ENCODE measurements around the gene LRRC14B.
"Not testable (repeated sequence)": the region's sequence is repeated elsewhere in the genome, so short reads cannot be mapped to it uniquely, and the experiment has no call there.

DNA sequence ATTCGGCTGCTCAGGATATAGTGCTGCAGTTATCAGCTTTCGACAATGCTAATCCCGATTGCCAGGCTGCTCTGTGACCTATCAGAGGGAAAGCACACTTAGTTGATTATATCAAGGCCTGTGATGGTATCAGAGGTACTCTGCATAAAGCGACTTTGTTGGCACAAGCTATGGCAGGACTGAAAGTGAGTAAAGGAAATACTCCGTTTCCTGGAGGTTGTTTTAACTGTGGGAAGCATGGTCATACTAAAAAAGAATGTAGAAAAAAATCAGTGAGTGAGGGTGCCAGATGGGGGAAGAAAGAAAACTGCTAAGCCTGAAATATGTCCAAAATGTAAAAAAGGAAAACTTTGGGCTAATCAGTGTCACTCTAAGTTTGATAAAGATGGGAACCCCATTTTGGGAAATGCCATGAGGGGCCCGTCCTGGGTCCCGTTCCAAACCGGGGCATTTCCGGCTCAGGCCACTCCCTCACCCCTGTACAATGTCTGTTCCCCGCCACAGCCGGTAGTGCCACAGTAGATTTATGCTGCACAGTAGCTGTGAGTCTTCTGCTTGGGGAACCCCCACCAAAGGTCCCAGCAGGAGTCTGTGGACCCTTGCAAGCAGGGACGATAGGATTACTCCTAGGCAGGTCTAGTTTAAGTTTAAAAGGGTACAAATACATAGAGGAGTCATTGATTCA, 52.5 kb downstream of the LRRC14B start:
- TF ChIP-seq, protein P1, sequence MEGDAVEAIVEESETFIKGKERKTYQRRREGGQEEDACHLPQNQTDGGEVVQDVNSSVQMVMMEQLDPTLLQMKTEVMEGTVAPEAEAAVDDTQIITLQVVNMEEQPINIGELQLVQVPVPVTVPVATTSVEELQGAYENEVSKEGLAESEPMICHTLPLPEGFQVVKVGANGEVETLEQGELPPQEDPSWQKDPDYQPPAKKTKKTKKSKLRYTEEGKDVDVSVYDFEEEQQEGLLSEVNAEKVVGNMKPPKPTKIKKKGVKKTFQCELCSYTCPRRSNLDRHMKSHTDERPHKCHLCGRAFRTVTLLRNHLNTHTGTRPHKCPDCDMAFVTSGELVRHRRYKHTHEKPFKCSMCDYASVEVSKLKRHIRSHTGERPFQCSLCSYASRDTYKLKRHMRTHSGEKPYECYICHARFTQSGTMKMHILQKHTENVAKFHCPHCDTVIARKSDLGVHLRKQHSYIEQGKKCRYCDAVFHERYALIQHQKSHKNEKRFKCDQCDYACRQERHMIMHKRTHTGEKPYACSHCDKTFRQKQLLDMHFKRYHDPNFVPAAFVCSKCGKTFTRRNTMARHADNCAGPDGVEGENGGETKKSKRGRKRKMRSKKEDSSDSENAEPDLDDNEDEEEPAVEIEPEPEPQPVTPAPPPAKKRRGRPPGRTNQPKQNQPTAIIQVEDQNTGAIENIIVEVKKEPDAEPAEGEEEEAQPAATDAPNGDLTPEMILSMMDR (optimal IDR thresholded peaks at IDR 0.05 in 1 of 3, IDR thresholded peaks at IDR 0.05 in 1 of 3, conservative IDR thresholded peaks at IDR 0.05 in 1 of 3; ENCODE audit: extremely low read depth in 1 of 3, insufficient read depth in 2 of 3, low read length in 3 of 3): not testable (repeated sequence)
- TF ChIP-seq EZH2 (IDR thresholded peaks at IDR 0.05; ENCODE audit: low read length): not testable (repeated sequence)
